Amygdala (tissue), 56 donors: ENCODE data around the gene GPR84.

ENCODE experiments used
- DNase-seq, 56 donors: peaks; one replicate each; lab custom pipeline; 2025; lab: John Stamatoyannopoulos, UW

GPR84 gene

DNA sequence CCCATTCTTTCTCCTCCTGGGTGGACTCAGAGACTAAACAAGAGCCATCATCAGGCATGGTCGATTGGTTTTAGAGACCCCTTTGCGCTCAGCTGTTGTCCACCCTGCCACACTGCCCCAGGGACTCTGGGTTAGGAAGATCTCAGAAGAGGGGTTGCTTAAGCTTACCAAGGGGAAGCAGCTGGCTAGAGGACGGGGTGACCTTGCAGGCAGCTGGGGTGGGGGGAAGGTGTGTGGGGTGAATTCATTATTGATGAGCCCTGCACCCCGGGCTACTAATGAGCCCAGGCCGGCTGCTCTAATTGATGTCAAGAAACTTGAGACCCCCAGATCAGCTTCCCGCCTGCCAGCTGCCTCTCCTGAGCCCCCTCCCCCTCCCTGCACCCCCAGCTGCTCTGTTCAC is 28.9 kb upstream of the GPR84 start:
- no peak for DNase-seq

DNA sequence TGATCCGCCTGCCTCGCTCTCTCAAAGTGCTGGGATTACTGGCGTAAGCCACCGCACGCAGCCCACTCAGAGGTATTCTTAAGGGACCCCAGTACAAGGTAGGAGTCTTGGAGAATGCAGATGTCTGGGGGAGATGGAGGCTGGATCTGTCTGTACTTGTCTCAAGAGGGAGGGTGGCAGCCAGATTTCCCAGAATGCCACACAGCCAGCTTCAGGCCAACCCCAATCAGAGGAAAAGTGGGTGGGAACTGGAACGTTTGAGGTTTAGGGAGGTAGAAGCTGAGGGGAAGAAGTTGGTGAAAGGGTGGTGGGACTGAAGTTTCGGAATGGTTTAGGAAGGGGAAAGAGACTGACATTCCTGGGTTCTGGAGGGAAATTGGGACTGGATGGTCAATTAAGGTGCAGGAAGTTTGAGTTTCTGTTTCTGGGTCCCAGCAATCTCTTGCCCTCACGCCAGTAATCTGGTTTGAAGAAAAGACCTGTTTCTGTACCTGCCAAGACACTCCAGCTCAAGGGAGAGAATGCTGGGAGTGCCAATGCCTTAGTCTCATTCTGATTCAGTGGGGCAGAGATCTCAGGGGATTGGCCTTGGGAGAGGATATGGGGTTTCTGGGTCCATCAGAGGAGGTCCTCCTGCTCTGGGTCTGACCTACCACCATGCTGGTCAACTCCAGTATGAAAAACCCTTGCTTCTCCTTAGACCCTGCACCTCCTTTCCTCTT is 28.4 kb upstream of the GPR84 start:
- DNase-seq: no peak

DNA sequence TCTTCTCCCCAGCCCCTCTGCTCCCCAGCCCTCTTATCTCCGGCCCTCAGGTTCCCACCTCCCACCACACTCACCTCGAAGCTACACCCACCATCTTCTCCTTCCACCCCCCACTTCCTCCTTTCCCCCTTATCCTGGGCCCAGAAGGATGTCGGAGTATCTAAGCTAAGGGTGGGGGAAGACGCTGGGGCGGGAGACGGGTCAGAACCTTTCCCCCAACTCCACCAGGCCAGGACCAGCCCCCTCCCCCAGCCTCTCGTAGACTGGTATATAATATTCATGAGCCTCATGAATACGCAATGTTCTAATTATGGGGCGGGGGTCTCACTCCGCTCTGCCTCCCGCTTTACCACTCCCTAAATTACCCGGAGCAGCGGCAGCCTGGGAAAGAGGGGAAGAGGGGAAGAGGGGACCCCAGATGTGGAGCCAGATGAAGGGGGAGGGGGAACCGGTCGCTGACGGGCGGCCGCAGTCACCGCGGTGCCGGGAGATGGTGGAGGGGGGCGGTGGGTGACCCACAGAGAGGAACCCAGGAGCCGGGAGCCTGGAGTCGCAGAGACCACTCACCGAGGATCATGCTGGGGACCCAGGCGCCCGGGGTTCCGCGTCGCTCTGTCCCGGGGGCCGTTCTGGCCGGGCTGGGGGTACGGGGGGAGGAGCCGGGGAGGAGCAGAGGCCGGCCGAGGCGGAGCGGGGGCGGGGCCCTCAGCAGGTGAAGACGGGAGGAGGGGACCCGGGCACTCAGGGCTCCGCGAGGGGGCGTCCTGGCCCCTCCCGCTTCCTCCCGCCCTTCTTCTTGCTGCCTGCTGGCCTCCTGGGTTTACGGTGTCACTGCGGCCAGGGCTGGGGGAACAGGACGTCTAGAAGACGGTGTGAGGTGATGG is 26.6 kb upstream of the GPR84 start:
- DNase-seq: peak in 23 of 56 donors; percentile 7 to 64 (median 36)

DNA sequence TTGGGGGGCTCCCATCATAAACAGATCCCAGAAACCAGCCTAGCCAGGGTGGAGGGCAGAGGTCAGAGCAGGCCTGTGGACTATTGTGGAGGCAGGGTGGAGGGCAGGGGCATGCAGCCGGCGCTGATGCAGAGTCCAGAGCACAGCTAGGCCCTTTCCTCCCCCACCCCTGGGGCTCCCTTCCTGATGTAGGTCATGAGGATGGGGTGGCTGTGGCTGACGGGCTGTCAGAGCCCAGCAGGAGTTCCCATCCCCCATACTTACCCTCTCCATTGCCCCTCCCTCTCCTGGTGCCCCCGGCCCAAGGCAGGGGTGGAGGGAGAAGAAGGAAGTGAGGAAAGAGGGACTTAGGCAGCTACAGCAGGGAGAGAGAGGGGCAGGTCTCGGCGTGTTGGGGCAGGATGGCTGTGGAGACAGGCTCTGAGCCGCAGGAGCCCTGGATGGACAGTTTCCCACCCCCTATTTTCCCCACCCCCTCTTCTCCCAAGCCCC is 25.9 kb upstream of the GPR84 start:
- peak in 2 of 56 donors; percentile 19 to 42 for DNase-seq

DNA sequence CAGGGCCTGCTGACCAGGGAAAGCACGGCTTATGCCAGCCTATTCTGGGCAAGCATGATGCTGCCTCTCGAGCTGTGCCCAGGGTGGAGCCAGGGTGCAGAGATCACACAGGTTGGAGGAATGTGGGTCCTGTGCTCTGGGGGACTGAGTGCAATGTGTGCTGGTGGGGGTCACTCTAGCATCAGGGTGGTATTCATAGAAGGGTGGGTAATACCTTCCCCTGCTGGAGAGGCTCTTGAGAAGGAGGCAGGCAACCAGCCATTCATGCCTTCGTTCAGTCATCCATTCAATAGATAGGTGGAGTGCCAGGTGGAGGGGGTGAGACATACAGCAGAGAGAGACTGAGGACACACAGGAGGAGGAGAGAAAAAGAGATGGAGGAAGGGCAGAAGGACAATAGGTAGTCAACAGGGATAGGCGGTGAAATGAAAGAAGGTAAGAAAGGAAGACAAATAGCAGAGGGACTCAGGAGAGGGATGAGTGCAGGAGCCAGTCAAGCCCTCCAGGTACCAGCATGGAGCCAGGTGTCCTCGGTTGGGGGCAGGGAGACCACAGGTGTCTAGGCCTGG is 25.4 kb upstream of the GPR84 start:
- DNase-seq: no peak

DNA sequence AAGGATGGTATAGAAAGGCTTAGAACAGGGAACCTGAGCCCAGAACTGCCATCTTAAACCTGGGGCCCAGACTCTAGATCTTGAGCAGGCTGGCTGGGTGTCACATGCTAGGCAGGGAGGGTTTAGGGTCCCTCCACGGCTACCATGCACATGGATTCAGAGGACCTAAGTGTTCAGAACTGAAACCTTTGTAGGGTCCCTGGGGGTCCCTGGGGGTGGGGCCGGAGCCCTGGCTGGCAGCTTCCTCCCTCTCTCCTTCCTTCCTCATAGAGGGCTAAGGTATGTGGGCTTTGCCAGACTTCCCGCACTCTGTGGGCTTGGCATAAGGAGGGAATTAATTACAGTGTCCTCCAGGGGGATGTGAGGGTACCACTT is 24.8 kb upstream of the GPR84 start:
- DNase-seq: no peak

DNA sequence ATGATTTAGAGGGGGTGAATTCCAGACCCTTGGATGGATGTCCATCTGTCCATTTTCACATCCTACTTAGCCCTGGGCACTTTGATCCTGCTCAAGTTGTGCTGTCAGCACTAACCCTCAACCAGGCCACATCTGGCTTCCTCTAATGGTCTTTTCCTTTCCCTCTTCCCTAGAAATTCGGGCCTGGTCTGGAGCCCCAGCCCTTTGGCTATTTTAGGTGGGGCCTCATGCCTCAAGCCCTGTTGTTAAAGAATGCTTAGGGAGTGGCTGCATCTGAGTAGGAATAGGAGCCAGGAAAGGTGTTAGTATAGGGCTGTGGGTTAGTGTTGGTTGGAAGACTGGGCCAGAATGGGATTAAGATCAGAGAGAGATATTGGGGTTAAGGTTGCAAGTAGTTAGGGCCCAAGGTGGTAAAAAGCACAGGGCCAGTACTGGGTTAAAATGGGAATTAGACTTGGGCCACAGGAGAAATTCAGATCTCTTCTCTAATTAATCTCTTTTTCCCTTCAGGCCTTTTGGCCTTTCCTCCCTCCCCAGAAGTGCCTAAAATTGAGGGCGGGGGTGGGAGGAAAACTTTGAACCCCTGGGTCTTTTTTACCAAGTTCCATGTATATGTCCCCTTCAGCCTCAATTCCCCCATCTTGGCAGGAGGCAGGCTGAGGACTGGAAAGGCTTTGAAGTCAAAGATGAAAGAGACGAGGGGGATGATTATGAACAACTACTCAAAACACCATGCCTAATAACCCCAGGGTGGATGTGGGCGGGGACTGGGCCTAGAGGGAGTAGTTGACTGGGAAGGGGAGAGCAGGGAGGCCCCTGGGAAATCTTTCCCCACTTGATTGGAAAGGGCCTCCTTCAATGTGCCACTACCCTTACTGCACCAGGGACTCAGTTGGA is 24.2 kb upstream of the GPR84 start:
- no peak for DNase-seq

DNA sequence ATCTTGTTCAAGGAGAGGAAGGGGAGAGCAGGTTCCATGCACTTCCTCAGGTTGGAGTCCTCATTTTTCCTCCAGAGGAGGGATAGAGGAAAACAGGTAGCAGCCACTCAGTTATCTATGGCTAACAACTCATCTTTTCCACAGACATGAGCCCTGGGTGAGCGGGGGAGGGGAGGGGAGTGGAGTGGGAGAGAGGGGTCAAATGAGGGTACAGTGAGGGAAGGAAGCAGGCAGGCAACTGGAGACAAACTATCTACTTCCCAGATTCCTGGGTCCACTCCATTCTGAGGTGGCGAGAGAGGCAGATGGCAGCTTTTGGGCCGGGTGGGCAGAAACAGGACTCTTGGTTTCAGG is 22.8 kb upstream of the GPR84 start:
- no peak for DNase-seq

DNA sequence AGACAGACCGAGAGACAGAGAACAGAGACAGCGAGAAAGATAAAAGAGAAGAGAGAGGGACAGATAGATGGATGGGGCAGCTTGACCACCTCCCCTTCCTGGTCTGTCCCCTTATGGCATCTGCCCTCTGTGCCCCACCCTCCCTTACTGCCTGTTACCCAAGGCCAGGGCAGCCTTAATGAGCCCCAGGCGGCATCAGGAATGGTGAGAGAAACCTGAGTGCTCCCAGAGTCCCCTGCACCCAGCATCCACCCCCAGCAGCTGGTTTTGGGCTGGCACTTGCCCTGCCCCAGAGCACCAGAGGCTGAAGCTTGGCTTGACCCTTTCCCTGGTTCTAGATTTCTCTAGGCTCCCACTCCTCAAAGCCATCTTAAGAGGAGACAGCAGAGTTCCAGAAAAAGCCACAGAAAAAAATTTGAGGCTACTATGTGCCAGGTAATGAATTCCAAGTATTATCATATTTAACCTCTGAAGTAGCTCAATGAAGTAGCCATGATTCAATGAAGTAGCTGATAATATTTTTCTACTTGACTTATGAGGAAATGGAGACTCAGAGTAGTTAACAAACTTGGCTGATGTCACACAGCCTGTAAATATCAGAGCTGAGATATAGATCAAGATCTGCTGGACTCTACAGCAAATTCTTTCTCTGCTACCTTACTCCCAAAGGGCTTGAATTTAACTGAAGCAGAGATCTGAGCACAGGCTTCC is 22.3 kb upstream of the GPR84 start:
- no peak for DNase-seq

DNA sequence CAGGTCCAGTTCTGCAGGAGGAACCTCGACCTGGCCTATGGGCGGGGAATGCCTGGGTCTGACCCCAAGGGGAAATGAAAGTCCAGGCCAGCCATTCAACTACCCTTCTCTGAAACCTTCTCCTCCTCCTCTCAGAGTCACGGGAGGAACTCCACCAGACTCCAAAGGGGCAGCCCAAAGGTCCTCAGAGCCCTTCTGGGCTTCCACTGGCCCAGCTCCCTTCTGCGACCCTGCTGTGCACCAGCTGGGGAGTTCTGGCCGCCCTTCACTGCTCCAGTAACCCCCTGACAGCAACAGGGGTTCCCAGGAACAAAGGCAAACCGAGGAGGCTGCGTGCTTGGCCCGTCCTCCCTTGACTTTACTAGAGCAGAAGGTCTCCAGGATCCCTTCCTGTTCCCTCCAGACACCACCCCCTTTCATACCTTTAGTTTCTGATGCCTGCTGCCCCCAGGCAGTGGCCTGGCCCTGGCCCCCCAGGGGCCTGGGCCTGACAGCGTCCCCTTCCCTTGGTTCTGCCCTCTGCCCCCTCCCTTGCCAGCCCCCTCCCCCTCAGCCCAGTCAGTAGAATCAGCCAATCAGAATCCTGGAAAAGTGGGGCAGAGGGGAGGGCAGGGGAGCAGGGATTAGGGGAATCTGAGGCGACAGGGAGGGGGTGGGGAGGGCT is 21.1 kb upstream of the GPR84 start:
- peak in 19 of 56 donors; percentile 13 to 63 (median 34) for DNase-seq

DNA sequence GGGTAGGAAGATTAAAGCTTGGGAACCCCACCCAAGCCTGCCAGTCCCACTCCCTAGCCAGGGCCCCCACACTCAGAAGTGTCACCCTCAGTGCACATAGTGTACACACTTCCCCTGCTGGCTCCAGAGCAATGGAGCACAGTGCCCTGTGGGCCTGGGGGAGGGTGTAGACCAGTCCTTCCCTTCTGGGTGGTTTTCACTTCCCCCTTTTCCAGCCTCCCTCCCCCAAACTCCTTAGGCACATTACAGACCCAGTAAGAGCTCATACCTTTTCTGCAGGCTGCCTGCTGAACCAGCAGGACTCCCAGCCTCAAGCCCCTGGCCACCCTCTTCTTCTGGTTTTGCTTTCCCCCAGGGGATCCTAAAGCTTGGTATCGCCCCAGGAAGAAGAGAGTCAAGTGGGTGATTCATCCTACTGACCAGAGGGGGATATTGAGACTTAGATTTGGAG is 20.3 kb upstream of the GPR84 start, which contains the start of gene ZNF385A:
TSS of gene ZNF385A (minus strand) at position 143 of the 451 bp plus-strand sequence. CDS start 219 bp downstream, outside the sequence.
- peak in 18 of 56 donors; percentile 12 to 44 (median 26) for DNase-seq

DNA sequence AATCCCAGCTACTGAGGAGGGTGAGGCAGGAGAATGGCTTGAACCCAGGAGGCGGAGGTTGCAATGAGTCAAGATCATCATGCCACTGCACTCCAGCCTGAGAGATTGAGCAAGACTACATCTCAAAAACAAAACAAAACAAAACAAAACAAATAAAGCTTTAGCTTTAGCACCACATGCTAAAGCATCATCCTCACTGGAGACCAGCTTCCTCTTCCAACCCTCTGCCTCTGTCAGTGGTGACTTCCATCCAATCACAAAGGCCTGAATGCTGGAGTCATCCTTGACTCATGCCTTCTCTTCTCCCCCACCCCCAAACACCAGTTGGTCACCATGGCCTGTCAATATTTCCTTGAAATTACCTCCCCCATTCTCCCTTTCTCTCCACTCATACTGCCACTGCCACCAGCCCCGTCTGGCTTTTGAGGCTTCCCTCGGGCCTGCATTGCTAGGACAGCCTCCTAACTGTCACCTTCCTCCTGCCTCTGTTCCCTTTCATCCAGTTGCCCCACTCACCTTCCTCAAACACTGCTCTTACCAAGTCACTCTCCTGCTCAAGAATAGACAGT is 18.8 kb upstream of the GPR84 start:
- no peak for DNase-seq

DNA sequence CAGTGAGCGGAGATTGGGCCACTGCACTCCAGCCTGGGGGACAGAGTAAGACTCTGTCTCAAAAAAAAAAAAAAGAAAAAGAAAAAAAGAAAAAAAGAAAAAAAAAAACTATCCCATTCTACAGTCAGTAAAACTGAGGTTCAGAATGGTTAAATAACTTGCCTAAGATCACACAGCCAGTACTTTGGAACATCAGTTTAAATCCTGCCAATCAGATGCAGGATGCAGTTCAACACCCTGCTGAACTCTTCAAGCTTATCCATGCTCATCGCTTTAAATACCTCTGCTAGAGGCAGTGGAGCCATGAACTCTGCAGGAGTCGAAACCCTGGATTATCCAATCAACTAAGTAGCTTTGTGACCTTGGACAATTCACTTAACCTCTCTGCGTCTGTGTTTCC is 16.9 kb upstream of the GPR84 start:
- no peak for DNase-seq

DNA sequence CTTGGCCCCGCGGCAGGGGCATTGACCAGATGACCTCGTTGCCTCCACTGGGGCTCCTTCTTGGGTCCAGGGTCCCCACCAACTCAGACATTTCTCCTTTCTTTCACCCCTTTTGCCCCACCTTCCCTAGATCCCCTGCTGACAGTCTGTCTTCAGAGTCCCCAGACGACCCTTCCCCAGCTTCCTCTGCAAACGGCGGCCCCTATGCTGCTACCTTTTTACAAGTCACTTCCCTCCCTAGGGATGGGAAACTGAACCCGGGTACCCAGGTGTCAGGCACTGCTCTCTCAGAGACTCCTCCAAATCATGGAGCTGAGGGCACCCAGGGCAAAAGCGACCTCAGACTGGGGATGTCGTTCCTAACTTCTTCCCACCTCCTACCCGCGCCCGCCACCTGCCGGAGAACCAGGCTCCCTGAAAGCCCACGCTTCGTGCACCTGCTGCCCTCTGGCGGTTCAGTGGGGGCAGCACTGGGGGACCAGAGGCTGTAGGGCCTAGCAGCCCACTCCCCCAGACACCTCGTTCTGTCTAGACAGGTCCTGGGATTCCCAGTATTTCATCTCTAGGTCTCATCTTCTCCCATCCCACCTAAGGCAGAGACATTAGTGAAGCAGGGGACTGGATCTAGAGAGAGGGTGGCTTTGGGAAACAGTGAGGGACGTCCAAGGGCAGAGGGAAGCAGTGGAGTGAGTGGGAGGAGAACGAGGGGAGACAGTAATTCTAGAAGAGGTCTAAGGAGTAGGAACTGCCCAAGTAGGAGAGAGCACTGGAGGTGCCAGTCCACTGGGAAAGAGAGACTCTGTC is 15.3 kb upstream of the GPR84 start:
- peak in 54 of 56 donors; percentile 39 to 90 (median 74) for DNase-seq

DNA sequence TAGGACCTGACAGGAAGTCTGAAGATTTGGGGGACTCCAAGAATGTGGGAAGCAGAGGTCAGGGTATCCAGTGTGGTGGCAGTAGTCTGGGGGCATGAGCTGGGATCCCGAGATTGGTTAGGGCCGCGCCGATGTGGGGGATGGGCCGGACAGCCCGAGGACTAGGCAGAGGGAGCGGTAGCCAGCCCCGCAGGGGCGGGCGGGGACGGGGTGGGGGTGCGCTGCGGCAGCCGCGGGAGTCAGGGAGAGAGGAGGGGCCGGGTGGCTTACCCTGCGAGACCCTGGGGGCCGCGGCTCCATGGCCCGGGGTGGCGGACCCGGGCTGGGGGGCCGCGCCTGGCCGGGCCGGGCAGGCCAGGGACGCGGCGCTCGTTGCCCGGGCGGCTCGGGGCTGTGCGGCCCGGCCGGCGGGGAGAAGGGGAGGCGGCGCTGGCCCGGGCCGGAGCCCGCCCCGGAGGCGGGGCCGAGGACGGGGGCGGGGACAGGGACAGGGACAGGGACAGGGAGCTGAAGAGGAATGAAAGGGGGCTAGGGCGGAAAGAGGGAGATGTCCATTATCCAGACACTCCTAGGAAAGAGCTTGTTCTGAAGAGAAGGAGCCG is 14.6 kb upstream of the GPR84 start:
- peak in 21 of 56 donors; percentile 8 to 63 (median 38) for DNase-seq

DNA sequence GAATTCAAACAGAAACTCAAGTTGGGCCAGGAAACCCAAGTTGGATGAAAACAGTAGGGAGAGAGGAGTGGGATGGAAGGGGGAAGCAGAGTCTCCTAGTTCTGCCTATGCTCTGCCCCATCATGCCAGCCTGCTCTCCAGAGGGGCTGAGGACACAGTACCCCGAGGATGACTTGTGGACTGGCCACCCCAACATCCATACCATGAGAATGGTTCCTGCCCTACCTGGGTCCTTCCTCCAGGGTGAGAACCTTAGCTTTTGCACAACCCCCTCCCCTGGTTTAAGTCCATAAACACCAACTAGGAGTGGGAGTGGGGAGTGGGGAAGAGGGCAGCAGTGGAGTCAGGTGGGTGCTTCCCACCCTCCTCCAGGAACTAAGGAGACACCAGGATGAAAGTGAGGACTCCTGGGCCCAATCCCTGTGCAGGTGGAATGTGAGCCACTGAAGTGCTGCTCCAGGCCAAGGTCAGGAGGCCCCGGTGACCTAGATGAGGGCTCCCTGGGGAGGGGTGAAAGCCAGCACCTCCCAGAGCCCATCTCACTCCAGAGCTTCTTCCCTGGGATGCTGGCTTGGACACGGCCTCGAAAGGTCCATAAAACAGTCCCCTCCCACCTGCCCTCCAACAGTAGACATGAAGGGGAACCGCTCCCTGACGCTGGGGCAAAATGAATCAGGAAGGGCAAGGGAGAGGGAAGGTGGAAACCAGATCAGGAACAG is 13.7 kb upstream of the GPR84 start:
- no peak for DNase-seq

DNA sequence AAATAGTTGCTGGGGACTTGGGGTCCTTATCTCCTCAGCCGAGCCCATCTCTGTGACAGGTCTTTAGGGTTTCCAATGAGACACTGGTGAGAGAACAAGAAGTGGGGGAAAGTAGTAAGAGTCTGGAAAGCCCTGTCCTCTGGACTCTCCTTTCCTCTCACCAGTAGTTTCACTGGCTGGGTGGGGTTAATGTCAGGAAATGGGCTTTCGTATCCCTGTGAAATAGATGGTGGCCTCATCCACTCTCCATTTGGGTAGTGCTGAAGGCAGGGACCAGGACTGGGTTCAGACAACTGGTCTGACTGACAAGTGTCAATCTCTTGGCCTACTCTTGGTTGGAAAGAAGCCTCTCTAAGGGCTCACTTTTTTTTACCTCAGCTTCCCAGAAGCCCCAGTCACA is 12.7 kb upstream of the GPR84 start:
- DNase-seq: no peak
